ENCODE results near the gene DTNBP1. TPM values are rescaled to one million over a fixed set of nuclear protein-coding genes. Genes with fewer than 3 reads are reported as not detected.

Gene DTNBP1
- total and polyA plus RNA-seq, 4 donors: 26.2 to 37.1 (median 27.6) TPM

DNA sequence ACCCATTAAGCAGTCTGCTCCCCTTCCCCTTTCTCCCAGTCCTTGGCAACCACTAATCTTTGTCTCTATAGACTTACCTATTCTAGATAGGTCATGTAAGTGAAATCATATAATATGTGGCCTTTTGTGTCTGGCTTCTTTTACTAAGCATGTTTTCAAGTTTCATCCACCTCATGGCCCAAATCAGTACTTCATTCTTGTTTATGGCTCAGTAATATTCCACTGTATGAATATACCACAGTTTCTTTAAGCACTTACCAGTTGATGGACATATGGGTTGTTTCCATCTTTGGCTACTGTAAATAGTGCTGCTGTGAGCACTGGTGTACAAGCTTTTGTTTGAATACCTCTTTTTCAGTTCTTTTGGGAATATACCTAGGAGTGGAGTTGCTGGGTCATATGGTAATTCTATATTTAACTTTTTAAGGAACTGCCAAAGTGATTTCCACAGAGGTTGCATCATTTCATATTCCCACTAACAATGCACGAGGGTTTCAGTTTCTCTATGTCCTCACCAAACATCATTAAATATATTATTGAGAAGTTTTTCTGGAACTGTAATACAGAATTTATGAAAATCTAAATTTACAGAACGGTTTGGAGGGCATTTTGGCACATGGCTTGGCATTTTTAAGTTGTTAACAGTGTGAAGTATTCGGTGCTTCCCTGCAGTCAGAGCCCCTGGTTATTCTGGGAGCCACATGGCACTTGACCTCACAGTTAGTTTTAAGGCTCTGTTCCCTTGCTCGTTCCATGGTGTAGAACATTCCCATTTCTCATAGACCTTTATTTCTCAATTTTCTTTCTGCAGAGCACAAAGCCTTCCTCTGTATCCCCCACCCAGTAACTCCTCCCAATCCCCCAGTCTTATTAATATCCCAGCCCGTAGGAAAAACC is 27.0 kb upstream of the DTNBP1 start:
- Histone ChIP-seq H3K27ac (ENCODE audit: low read depth in 1 of 2, low read length in 2 of 2) (no peak overlapping the region), H3K36me3 (ENCODE audit: control insufficient read depth in 1 of 2, insufficient read depth in 2 of 2, low read length in 1 of 2) (no peaks in the 10 kb centered on the region), H3K4me1 (ENCODE audit: control insufficient read depth in 1 of 2, insufficient read depth in 2 of 2, low read length in 2 of 2) (no peaks in the 10 kb centered on the region), H3K4me3 (ENCODE audit: low read length in 2 of 2) (no peak overlapping the region), H3K9me3 (ENCODE audit: control insufficient read depth, low read length) (no peaks in the 10 kb centered on the region), H3K27me3 (ENCODE audit: control insufficient read depth in 1 of 2, insufficient read depth in 2 of 2, low read length in 1 of 2) (no peaks in the 10 kb centered on the region)
- intact Hi-C loops (cut with DNase I): loop anchor here (5.0 kb wide), 3 partner anchors 437 to 517 kb away; partner anchors contain the start of gene MYLIP (in 2 of the 2)
- 36 to 38% methylated on average over 5 of the region's 5 CpGs for WGBS, 2 donors
- no peak for DNase-seq
- no peak for ATAC-seq (ENCODE audit: low FRiP score)

- Histone ChIP-seq H3K4me3 (ENCODE audit: low read length in 2 of 2) (no peak overlapping the region), H3K4me1 (ENCODE audit: control insufficient read depth in 1 of 2, insufficient read depth in 2 of 2, low read length in 2 of 2) (peaks cover 0 to 2% of the 10 kb centered on the region in 2 donors), H3K27me3 (ENCODE audit: control insufficient read depth in 1 of 2, insufficient read depth in 2 of 2, low read length in 1 of 2) (no peaks in the 10 kb centered on the region), H3K36me3 (ENCODE audit: control insufficient read depth in 1 of 2, insufficient read depth in 2 of 2, low read length in 1 of 2) (no peaks in the 10 kb centered on the region), H3K27ac (ENCODE audit: low read depth in 1 of 2, low read length in 2 of 2) (no peak overlapping the region), H3K9me3 (ENCODE audit: control insufficient read depth, low read length) (no peaks in the 10 kb centered on the region)
- ATAC-seq (ENCODE audit: low FRiP score) (no peak), DNase-seq (no peak)
- intact Hi-C loops (cut with DNase I): no loop called here
Measured at GRCh38 chr6:15685619-15686018, 22.8 kb upstream of the DTNBP1 start.

- H3K36me3 ChIP-seq (ENCODE audit: control insufficient read depth in 1 of 2, insufficient read depth in 2 of 2, low read length in 1 of 2): no peaks in the 10 kb centered on the region
- peaks cover 0 to 2% of the 10 kb centered on the region in 2 donors for H3K4me1 ChIP-seq (ENCODE audit: control insufficient read depth in 1 of 2, insufficient read depth in 2 of 2, low read length in 2 of 2)
- no peak overlapping the region for H3K4me3 ChIP-seq (ENCODE audit: low read length in 2 of 2)
- intact Hi-C loops (cut with DNase I): no loop called here
- no peaks in the 10 kb centered on the region for H3K9me3 ChIP-seq (ENCODE audit: control insufficient read depth, low read length)
- 94 to 95% methylated on average over 7 of the region's 7 CpGs for WGBS, 2 donors
- DNase-seq (no peak), ATAC-seq (ENCODE audit: low FRiP score) (no peak)
- no peaks in the 10 kb centered on the region for H3K27me3 ChIP-seq (ENCODE audit: control insufficient read depth in 1 of 2, insufficient read depth in 2 of 2, low read length in 1 of 2)
- H3K27ac ChIP-seq (ENCODE audit: low read depth in 1 of 2, low read length in 2 of 2): no peak overlapping the region
Measured at GRCh38 chr6:15682965-15683822, 20.4 kb upstream of the DTNBP1 start.

DNA sequence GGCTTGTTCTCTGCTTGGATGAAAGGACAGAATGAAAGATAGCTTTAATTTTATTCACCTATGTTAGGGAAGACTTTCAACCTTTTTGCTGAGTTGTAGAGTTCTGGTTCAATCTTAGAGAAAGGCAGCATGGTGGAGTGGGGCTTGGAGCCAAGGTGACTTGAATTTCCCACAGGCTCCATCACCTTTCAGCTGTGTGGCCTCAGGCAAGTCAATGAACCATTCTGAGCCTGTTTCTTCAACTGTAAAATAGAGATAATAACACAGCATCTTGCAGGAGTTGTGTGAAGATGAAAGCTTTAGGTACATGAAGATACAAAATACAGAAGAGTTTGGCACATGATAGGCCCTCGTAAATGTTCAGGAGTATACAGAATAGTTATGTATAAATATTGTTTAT is 19.1 kb upstream of the DTNBP1 start:
- ATAC-seq (ENCODE audit: low FRiP score) (no peak), DNase-seq (no peak)
- Histone ChIP-seq H3K9me3 (ENCODE audit: control insufficient read depth, low read length) (no peaks in the 10 kb centered on the region), H3K27me3 (ENCODE audit: control insufficient read depth in 1 of 2, insufficient read depth in 2 of 2, low read length in 1 of 2) (no peaks in the 10 kb centered on the region), H3K36me3 (ENCODE audit: control insufficient read depth in 1 of 2, insufficient read depth in 2 of 2, low read length in 1 of 2) (no peaks in the 10 kb centered on the region), H3K4me1 (ENCODE audit: control insufficient read depth in 1 of 2, insufficient read depth in 2 of 2, low read length in 2 of 2) (peaks cover 0 to 2% of the 10 kb centered on the region in 2 donors), H3K4me3 (ENCODE audit: low read length in 2 of 2) (no peak overlapping the region), H3K27ac (ENCODE audit: low read depth in 1 of 2, low read length in 2 of 2) (no peak overlapping the region)
- intact Hi-C loops (cut with DNase I): no loop called here
- 95 to 97% methylated on average over 1 of the region's 1 CpG for WGBS, 2 donors

DNA sequence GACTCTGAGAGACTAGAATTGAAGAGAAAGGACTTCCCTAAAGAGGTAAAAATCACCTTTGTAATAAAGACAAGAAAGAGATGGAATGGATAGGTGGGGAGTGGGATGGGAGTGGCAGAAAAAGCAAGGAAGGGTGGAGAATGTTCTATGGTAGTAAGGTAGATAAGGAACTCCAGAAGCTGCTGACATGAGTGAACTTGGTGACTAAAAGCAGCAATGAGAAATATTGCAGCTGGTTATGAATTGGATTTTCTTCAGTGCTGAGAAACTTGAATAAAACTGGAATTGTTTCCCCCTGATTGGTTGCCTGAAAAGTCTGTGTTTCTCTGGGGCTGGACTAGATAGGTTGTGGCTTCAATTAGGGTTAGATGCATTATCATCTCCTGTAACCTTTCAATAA is 15.7 kb upstream of the DTNBP1 start:
- no peaks in the 10 kb centered on the region for H3K27me3 ChIP-seq (ENCODE audit: control insufficient read depth in 1 of 2, insufficient read depth in 2 of 2, low read length in 1 of 2)
- ATAC-seq (ENCODE audit: low FRiP score): no peak
- H3K27ac ChIP-seq (ENCODE audit: low read depth in 1 of 2, low read length in 2 of 2): no peak overlapping the region
- H3K9me3 ChIP-seq (ENCODE audit: control insufficient read depth, low read length): no peaks in the 10 kb centered on the region
- no peaks in the 10 kb centered on the region for H3K36me3 ChIP-seq (ENCODE audit: control insufficient read depth in 1 of 2, insufficient read depth in 2 of 2, low read length in 1 of 2)
- no peaks in the 10 kb centered on the region for H3K4me1 ChIP-seq (ENCODE audit: control insufficient read depth in 1 of 2, insufficient read depth in 2 of 2, low read length in 2 of 2)
- no peak overlapping the region for H3K4me3 ChIP-seq (ENCODE audit: low read length in 2 of 2)
- DNase-seq: no peak
- intact Hi-C loops (cut with DNase I): no loop called here

- no peak overlapping the region for H3K27ac ChIP-seq (ENCODE audit: low read depth in 1 of 2, low read length in 2 of 2)
- H3K4me1 ChIP-seq (ENCODE audit: control insufficient read depth in 1 of 2, insufficient read depth in 2 of 2, low read length in 2 of 2): no peaks in the 10 kb centered on the region
- H3K36me3 ChIP-seq (ENCODE audit: control insufficient read depth in 1 of 2, insufficient read depth in 2 of 2, low read length in 1 of 2): no peaks in the 10 kb centered on the region
- H3K27me3 ChIP-seq (ENCODE audit: control insufficient read depth in 1 of 2, insufficient read depth in 2 of 2, low read length in 1 of 2): no peaks in the 10 kb centered on the region
- 94 to 96% methylated on average over 6 of the region's 6 CpGs for WGBS, 2 donors
- ATAC-seq (ENCODE audit: low FRiP score) (no peak), DNase-seq (no peak)
- no peak overlapping the region for H3K4me3 ChIP-seq (ENCODE audit: low read length in 2 of 2)
- intact Hi-C loops (cut with DNase I): no loop called here
- H3K9me3 ChIP-seq (ENCODE audit: control insufficient read depth, low read length): no peaks in the 10 kb centered on the region
Measured at GRCh38 chr6:15677822-15678221, 15.0 kb upstream of the DTNBP1 start.

- no peak for DNase-seq
- ATAC-seq (ENCODE audit: low FRiP score): no peak
- intact Hi-C loops (cut with DNase I): no loop called here
- Histone ChIP-seq H3K4me1 (ENCODE audit: control insufficient read depth in 1 of 2, insufficient read depth in 2 of 2, low read length in 2 of 2) (no peaks in the 10 kb centered on the region), H3K4me3 (ENCODE audit: low read length in 2 of 2) (no peak overlapping the region), H3K9me3 (ENCODE audit: control insufficient read depth, low read length) (no peaks in the 10 kb centered on the region), H3K36me3 (ENCODE audit: control insufficient read depth in 1 of 2, insufficient read depth in 2 of 2, low read length in 1 of 2) (no peaks in the 10 kb centered on the region), H3K27ac (ENCODE audit: low read depth in 1 of 2, low read length in 2 of 2) (no peak overlapping the region), H3K27me3 (ENCODE audit: control insufficient read depth in 1 of 2, insufficient read depth in 2 of 2, low read length in 1 of 2) (no peaks in the 10 kb centered on the region)
- WGBS, 2 donors: 94% methylated on average over 3 of the region's 3 CpGs
Measured at GRCh38 chr6:15675536-15676220, 12.8 kb upstream of the DTNBP1 start.

DNA sequence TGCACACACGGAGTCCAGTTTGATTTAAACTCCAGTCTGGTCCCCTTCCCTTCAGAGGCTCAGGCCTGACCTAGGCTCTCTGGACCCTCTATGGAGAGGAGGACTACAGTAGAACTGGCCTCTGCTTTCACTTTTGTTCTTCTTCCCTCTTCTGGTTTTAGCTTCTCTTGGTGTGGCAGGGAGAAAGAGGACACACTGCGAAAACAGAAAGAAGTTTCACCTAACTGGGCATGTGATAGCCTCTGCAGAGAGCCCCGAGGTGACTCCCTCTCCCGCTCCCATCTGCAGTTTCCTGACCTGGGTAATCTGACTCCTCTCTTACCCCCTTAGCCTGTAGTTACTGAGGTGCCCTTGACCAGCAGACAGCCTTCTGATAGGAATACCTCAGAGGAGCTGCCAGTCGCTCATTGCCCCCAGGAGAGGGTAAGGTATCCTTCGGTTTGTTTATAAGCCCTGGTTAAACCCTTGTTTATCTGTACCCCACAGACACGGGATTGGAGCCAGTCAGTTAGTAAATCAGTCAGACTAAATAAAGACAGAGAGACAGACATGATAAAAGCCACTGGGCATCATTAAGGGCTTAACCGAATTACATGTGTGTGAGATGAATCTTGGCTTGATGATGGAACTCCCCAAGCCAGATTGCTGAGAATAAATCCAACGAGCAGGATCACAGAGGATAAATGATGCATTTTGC is 12.0 kb upstream of the DTNBP1 start:
- no peak overlapping the region for H3K4me3 ChIP-seq (ENCODE audit: low read length in 2 of 2)
- no peak overlapping the region for H3K27ac ChIP-seq (ENCODE audit: low read depth in 1 of 2, low read length in 2 of 2)
- H3K9me3 ChIP-seq (ENCODE audit: control insufficient read depth, low read length): no peaks in the 10 kb centered on the region
- no peaks in the 10 kb centered on the region for H3K36me3 ChIP-seq (ENCODE audit: control insufficient read depth in 1 of 2, insufficient read depth in 2 of 2, low read length in 1 of 2)
- DNase-seq: no peak
- no peaks in the 10 kb centered on the region for H3K27me3 ChIP-seq (ENCODE audit: control insufficient read depth in 1 of 2, insufficient read depth in 2 of 2, low read length in 1 of 2)
- ATAC-seq (ENCODE audit: low FRiP score): no peak
- 75 to 81% methylated on average over 9 of the region's 9 CpGs for WGBS, 2 donors
- intact Hi-C loops (cut with DNase I): no loop called here
- H3K4me1 ChIP-seq (ENCODE audit: control insufficient read depth in 1 of 2, insufficient read depth in 2 of 2, low read length in 2 of 2): no peaks in the 10 kb centered on the region
